Smooth muscle cell (in vitro differentiated cells): ENCODE data around the gene NME8. TPM values are rescaled to one million over a fixed set of nuclear protein-coding genes. Genes with fewer than 3 reads are reported as not detected.

Source experiments
- DNase-seq: peaks from one replicate; lab custom pipeline; 2025; ENCODE audit not compliant: unreplicated experiment; lab: John Stamatoyannopoulos, UW
- H2AFZ ChIP-seq: fragments of 200-600 bp; sonication (generic); 2 replicates; pipeline ENCODE4 v1.6.0; 2016; ENCODE audit warnings: antibody characterized with exemption, low read depth, mild to moderate bottlenecking
- H3F3A ChIP-seq: fragments of 200-600 bp; sonication (generic); 2 replicates; pipeline ENCODE4 v1.6.0; 2017; ENCODE audit warnings: antibody characterized with exemption, low read depth
- H3K27ac ChIP-seq: fragments of 200-600 bp; sonication (generic); 2 replicates; pipeline ENCODE4 v1.5.1; 2016; ENCODE audit warnings: low read depth, mild to moderate bottlenecking
- H3K27me3 ChIP-seq: fragments of 200-600 bp; sonication (generic); 2 replicates; pipeline ENCODE4 v1.6.1; 2016; ENCODE audit warnings: low read depth, mild to moderate bottlenecking
- H3K36me3 ChIP-seq: fragments of 200-600 bp; sonication (generic); 2 replicates; pipeline ENCODE4 v1.5.1; 2016; ENCODE audit warnings: low read depth
- H3K4me1 ChIP-seq: fragments of 200-600 bp; sonication (generic); 2 replicates; pipeline ENCODE4 v1.5.1; 2016; ENCODE audit warnings: low read depth
- H3K4me2 ChIP-seq: fragments of 200-600 bp; sonication (generic); 2 replicates; pipeline ENCODE4 v1.6.0; 2016; ENCODE audit warnings: mild to moderate bottlenecking
- H3K4me3 ChIP-seq: fragments of 200-600 bp; sonication (generic); 2 replicates; pipeline ENCODE4 v1.5.1; 2016; ENCODE audit warnings: mild to moderate bottlenecking
- H3K79me2 ChIP-seq: fragments of 200-600 bp; sonication (generic); 2 replicates; pipeline ENCODE4 v1.6.0; 2016; ENCODE audit warnings: low read depth, mild to moderate bottlenecking
- H3K9ac ChIP-seq: fragments of 200-600 bp; sonication (generic); 2 replicates; pipeline ENCODE4 v1.6.0; 2016; ENCODE audit warnings: low read depth
- H3K9me3 ChIP-seq: fragments of 200-600 bp; sonication (generic); replicated peaks from 2 replicates; pipeline ENCODE4 v1.5.1; 2016; ENCODE audit warnings: low read depth
- H4K20me1 ChIP-seq: fragments of 200-600 bp; sonication (generic); 2 replicates; pipeline ENCODE4 v1.6.0; 2016; ENCODE audit warnings: low read depth
- CTCF ChIP-seq: fragments of 200-600 bp; sonication (generic); IDR thresholded peaks from 2 replicates; pipeline ENCODE4 v1.5.1; 2017; ENCODE audit warnings: borderline replicate concordance, mild to moderate bottlenecking, antibody characterized with exemption; ENCODE audit not compliant: insufficient read depth, poor library complexity, severe bottlenecking
- WGBS: methylation state at CpG from one replicate; pipeline ENCODE4 v1.1.7; 2016; ENCODE audit warnings: low lambda C conversion rate; 5-methylcytosine and 5-hydroxymethylcytosine counted together
- polyA plus RNA-seq: library from polyadenylated mRNA; unstranded; fragments of >200 nt; fragmentation: Nextera tagmentation; extraction: Ambion mirVana; gene quantifications from 2 replicates; pipeline ENCODE4 v1.2.1, GENCODE V29; 2016
- total RNA-seq: library from RNA; depleted of rRNA; stranded (reverse); fragments of >200 nt; gene quantifications from 2 replicates; pipeline ENCODE4 v1.2.3, GENCODE V29; 2014

Gene NME8
- total and polyA plus RNA-seq, 2 experiments from 2014 or later = 0.13 to 0.61 TPM

DNA sequence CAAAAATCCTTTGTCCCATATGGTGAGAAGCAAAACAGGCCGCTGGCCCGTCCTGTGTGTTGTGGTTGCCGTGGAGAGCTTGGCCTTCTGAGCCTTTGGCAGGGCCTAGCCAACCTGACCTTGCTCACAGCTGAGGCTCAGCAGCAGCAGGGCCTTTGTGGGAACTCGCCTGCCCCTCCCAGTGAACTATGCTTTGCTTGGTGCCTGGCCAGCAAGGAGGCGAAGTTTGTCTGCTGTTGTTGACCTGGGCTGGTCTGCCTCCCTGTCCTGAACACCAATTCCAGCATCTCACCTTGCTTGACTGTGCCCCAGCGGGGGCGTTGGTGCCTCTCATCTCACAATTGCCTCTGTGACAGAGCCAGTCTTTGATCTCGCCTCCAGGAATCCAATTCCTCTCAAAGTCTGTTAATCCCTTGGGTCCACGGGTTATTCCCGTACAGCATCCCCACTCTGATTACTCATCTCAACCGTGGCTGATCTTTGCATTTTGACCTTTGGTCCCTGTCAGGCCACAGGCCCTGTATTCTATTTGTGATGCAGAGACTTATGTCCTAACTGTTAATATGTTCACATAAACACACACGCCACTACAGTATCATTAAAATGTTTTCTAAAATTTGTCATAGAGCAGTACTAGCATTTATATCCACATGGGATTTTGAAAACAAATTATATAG, 94.7 kb downstream of the NME8 start:
- no peak overlapping the region for H3K27ac ChIP-seq
- no peaks in the 10 kb centered on the region for H3K79me2 ChIP-seq
- WGBS = 77% methylated on average over 12 of the region's 12 CpGs
- H3K4me1 ChIP-seq = peaks cover 7% of the 10 kb centered on the region
- no peaks in the 10 kb centered on the region for H3K27me3 ChIP-seq
- no peak overlapping the region for H2AFZ ChIP-seq
- no peak overlapping the region for H3K4me3 ChIP-seq
- no peaks in the 10 kb centered on the region for H3F3A ChIP-seq
- H3K36me3 ChIP-seq = no peaks in the 10 kb centered on the region
- no peak overlapping the region for H3K9ac ChIP-seq
- DNase-seq = no peak
- no peaks in the 10 kb centered on the region for H4K20me1 ChIP-seq
- no peaks in the 10 kb centered on the region for H3K9me3 ChIP-seq
- no peak overlapping the region for H3K4me2 ChIP-seq
- TF ChIP-seq CTCF = no peak

DNA sequence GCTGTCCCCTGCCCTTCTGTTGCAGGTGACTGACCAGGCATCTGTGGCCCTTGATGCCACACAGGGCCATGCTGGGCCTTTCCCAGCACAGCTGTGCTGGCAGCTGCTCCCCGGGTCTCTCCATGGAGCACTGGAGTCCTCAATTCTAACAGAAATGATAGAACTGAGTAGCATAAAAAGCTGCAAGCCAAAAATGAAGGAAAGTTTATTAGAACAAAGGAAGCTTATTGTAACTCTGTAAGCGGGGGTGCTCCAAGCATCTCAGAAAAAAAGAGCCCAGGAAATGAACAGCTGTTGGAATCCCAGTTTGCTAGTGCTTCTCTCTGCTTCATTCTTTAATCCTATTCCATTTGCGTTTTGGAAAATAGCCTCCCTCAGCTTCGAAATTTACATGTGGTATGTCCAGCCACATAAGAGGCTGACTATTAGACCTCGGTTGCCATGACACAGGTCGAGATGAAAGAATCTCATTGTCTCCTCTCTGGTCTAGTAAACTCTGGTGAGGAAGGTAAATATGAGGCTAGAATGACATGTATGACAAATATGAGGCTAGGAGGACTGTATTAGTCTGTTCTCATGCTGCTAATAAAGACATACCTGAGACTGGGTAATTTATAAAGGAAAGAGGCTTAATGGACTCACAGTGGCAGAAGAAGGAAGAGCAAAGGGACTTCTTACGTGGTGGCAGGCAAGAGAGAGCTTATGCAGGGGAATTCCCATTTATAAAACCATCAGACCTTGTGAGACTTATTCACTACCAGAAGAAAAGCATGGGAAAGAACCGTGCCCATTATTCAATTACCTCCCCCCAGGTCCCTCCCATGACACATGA, 95.7 kb downstream of the NME8 start:
- Histone ChIP-seq H3K4me2 (no peak overlapping the region), H4K20me1 (no peaks in the 10 kb centered on the region), H3K27ac (no peak overlapping the region), H3K27me3 (no peaks in the 10 kb centered on the region), H3K36me3 (no peaks in the 10 kb centered on the region), H3K4me1 (peaks cover 7% of the 10 kb centered on the region), H3F3A (no peaks in the 10 kb centered on the region), H3K9me3 (no peaks in the 10 kb centered on the region), H3K9ac (no peak overlapping the region), H3K4me3 (no peak overlapping the region), H2AFZ (no peak overlapping the region), H3K79me2 (no peaks in the 10 kb centered on the region)
- WGBS = 90% methylated on average over 8 of the region's 8 CpGs
- no peak for DNase-seq
- no peak for TF ChIP-seq CTCF

- no peaks in the 10 kb centered on the region for H3K79me2 ChIP-seq
- no peaks in the 10 kb centered on the region for H4K20me1 ChIP-seq
- 91% methylated on average over 2 of the region's 2 CpGs for WGBS
- peaks cover 7% of the 10 kb centered on the region for H3K4me1 ChIP-seq
- H3K36me3 ChIP-seq = no peaks in the 10 kb centered on the region
- DNase-seq = no peak
- no peaks in the 10 kb centered on the region for H3K27me3 ChIP-seq
- H3K9me3 ChIP-seq = no peaks in the 10 kb centered on the region
- H3K9ac ChIP-seq = no peak overlapping the region
- H2AFZ ChIP-seq = no peak overlapping the region
- H3K27ac ChIP-seq = no peak overlapping the region
- H3F3A ChIP-seq = no peaks in the 10 kb centered on the region
- TF ChIP-seq CTCF = no peak
- H3K4me2 ChIP-seq = no peak overlapping the region
- no peak overlapping the region for H3K4me3 ChIP-seq
These were observed 96.3 kb downstream of the NME8 start for GRCh38 chr7:37944737-37945054.

DNA sequence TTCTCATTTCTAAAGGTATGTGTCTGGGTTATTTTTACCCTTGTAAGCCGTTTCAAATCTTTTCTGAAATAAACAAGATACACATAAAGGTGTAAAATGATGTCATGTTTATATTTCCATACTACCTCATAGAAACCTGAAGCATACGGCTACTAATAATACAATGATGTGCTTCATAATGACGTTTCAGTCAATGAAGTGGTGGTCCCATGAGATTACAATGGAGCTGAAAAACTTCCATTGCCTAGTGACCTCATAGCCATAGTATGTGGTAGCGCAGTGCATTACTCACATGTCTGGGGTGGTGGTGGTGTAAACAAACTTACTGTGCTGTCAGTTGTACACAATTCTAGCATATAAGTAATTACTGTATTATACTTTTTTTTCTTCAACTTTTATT, 96.9 kb downstream of the NME8 start:
- H3K9me3 ChIP-seq = no peaks in the 10 kb centered on the region
- no peak overlapping the region for H3K4me3 ChIP-seq
- H2AFZ ChIP-seq = no peak overlapping the region
- H3K27ac ChIP-seq = no peak overlapping the region
- H3K4me2 ChIP-seq = no peak overlapping the region
- H4K20me1 ChIP-seq = no peaks in the 10 kb centered on the region
- no peaks in the 10 kb centered on the region for H3K36me3 ChIP-seq
- WGBS = 76% methylated on average over 4 of the region's 4 CpGs
- no peak overlapping the region for H3K9ac ChIP-seq
- no peaks in the 10 kb centered on the region for H3K79me2 ChIP-seq
- H3K27me3 ChIP-seq = no peaks in the 10 kb centered on the region
- no peak for TF ChIP-seq CTCF
- no peaks in the 10 kb centered on the region for H3F3A ChIP-seq
- no peak for DNase-seq
- H3K4me1 ChIP-seq = peaks cover 7% of the 10 kb centered on the region
